Measurements from ENCODE around the gene WNT5A. TPM values are rescaled to one million over a fixed set of nuclear protein-coding genes. Genes with fewer than 3 reads are reported as not detected.

The WNT5A gene
- total RNA-seq, 1 experiment from 2014 or later, result 1.1 TPM

DNA sequence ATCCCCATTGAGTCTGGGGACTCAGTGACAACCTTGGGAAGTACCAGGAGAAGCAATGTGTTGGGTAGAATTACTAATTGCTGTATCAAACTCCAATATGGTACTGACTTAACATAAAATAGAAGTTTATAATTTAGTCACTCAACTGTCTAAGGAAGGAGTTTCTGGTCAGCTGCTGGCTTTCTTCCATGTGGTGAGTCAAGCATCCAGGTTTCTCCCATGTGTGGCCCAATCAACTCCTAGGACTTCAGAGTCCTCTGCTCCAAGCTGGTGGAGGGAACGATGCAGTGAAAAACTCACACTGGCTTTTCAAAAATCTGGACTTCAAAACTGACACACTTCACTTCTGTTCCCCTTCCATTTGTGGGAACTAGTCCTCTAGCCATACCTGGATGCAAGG lies 25.2 kb downstream of the WNT5A start:
- Histone ChIP-seq H4K8ac (replicated peaks; ENCODE audit: insufficient read length, low read depth, low read length) (no peak overlapping the region), H3K56ac (ENCODE audit: insufficient read length, low read depth, low read length) (no peak overlapping the region), H2BK12ac (ENCODE audit: insufficient read length, low read depth, low read length) (no peak overlapping the region), H4K5ac (ENCODE audit: insufficient read length, low read depth, low read length) (no peak overlapping the region), H2BK20ac (ENCODE audit: low read depth, low read length, poor library complexity, severe bottlenecking) (no peak overlapping the region), H3K27me3 (ENCODE audit: insufficient read depth, low read length) (no peaks in the 10 kb centered on the region), H3K4me1 (ENCODE audit: insufficient read depth, low read length) (no peaks in the 10 kb centered on the region), H3K23me2 (ENCODE audit: insufficient read length, low read depth, low read length, poor library complexity, severe bottlenecking) (no peaks in the 10 kb centered on the region), H3K4ac (ENCODE audit: low read depth, low read length) (no peak overlapping the region), H2AFZ (ENCODE audit: low read length) (no peak overlapping the region), H2BK5ac (ENCODE audit: insufficient read length, low read length) (no peak overlapping the region), H2BK120ac (ENCODE audit: low read depth, low read length, poor library complexity, severe bottlenecking) (no peak overlapping the region), H2BK15ac (ENCODE audit: low read depth, low read length) (no peak overlapping the region), H3K23ac (ENCODE audit: insufficient read length, low read depth, low read length) (no peak overlapping the region), H3K79me1 (ENCODE audit: insufficient read depth, low read depth, low read length, poor library complexity, severe bottlenecking) (no peaks in the 10 kb centered on the region), H3K4me2 (ENCODE audit: insufficient read depth, insufficient read length, low read length) (no peak overlapping the region), H3K9ac (ENCODE audit: extremely low read depth, insufficient read length, low read length) (no peak overlapping the region), H3K18ac (ENCODE audit: insufficient read length, low read depth, low read length) (no peak overlapping the region), H4K91ac (ENCODE audit: insufficient read length, low read depth, low read length) (no peak overlapping the region), H3K79me2 (ENCODE audit: insufficient read depth, low read length) (no peaks in the 10 kb centered on the region), H3K14ac (ENCODE audit: insufficient read depth, low read length) (no peak overlapping the region), H4K20me1 (ENCODE audit: control insufficient read depth, insufficient read depth, insufficient read length) (no peaks in the 10 kb centered on the region), H3T11ph (ENCODE audit: low read length) (no peak overlapping the region), H3K9me3 (ENCODE audit: control insufficient read depth, low read depth, low read length) (no peaks in the 10 kb centered on the region), H3K27ac (ENCODE audit: insufficient read length, low read depth, low read length) (no peak overlapping the region), H2AK5ac (ENCODE audit: insufficient read length, low read length) (no peak overlapping the region)
- H3K27ac Mint-ChIP-seq, result no peak overlapping the region
- H3K9me3 Mint-ChIP-seq, result peaks cover 0 to 3% of the 10 kb centered on the region in 2 experiments; a peak in 3 of 5 replicates
- H3K4me3 Mint-ChIP-seq, result no peak overlapping the region
- no CpG with 5 or more reads among the region's 1 CpG for WGBS (ENCODE audit: extremely low coverage, insufficient read length, low lambda C conversion rate)
- no peak for DNase-seq
- H3K4me1 Mint-ChIP-seq, result peaks cover 0 to 2% of the 10 kb centered on the region in 2 experiments; a peak in 1 of 4 replicates
- no peak for TF ChIP-seq CTCF (conservative IDR thresholded peaks at IDR 0.05)
- 0 out of 7 replicates have a peak, but pooled peaks cover 0 to 2% (median 0%) of the 10 kb centered on the region in 3 experiments for H3K36me3 Mint-ChIP-seq (ENCODE audit: insufficient read depth in 1 of 3, low read depth in 3 of 3)
- H3K27me3 Mint-ChIP-seq (ENCODE audit: low read depth), result peaks cover 4% of the 10 kb centered on the region

Measured in H9 (cell line).